GM18951 (cell line): Measurements from ENCODE around the gene CLEC11A.
"Not testable (repeated sequence)": the region's sequence is repeated elsewhere in the genome, so short reads cannot be mapped to it uniquely, and the experiment has no call there.

Experiments used
- POLR2A ChIP-seq: IDR thresholded peaks from 4 replicates; pipeline ENCODE4 v1.6.1; 2011; ENCODE audit warnings: mild to moderate bottlenecking; ENCODE audit not compliant: insufficient read length, insufficient read depth; ENCODE audit errors: extremely low read depth
- in situ Hi-C: fragments of 300-500 bp; cut with MboI; formaldehyde crosslinking; loops from one replicate; pipeline ENCODE4 v1.12.0; 2022; ENCODE audit warnings: low sequenced_read_pairs, mixed read lengths, inconsistent platforms; ENCODE audit not compliant: unreplicated experiment

The CLEC11A gene

DNA sequence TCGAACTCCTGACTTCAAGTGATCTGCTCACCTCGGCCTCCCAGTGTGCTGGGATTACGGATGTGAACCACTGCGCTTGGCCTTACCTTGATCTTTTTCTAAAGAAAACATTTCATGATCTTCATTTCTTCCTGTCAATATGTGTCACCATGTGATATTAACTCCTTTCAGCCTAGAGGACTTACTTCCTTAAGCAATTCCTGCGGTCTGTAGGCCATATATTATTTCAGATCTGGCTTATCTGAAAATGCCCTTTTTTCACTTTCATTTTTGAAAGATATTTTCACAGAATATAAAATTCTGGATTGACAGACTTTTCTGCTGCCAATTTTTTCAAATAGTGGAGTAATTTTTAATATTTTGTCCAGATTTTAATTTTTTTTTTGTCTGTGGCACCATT, 45.1 kb downstream of the CLEC11A start:
- in situ Hi-C loops, result no loop called here
- TF ChIP-seq POLR2A, result no peak

DNA sequence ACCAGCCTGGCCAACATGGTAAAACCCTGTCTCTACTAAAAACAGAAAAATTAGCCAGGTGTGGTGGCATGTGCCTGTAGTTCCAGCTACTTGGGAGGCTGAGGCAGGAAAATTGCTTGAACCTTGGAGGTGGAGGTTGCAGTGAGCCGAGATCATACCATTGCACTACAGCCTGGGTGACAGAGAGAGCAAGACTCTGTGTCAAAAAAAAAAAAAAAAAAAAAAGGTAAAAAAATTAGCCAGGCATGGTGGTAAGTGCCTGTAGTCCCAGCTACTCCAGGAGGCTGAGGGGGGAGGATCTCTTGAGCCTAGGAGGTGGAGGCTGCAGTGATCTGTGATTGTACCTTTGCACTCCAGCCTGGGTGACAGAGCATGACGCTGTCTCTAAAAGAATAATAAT, 47.0 kb downstream of the CLEC11A start, which contains the start of gene GPR32:
TSS of gene GPR32 (plus strand) at position 301 of the 400 bp plus-strand sequence. CDS start 137 bp downstream, outside the sequence.
- in situ Hi-C loops, result not testable (repeated sequence)

DNA sequence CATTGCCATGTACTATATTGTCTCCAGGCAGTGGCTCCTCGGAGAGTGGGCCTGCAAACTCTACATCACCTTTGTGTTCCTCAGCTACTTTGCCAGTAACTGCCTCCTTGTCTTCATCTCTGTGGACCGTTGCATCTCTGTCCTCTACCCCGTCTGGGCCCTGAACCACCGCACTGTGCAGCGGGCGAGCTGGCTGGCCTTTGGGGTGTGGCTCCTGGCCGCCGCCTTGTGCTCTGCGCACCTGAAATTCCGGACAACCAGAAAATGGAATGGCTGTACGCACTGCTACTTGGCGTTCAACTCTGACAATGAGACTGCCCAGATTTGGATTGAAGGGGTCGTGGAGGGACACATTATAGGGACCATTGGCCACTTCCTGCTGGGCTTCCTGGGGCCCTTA, 47.7 kb downstream of the CLEC11A start:
- TF ChIP-seq POLR2A, result no peak
- in situ Hi-C loops, result no loop called here

DNA sequence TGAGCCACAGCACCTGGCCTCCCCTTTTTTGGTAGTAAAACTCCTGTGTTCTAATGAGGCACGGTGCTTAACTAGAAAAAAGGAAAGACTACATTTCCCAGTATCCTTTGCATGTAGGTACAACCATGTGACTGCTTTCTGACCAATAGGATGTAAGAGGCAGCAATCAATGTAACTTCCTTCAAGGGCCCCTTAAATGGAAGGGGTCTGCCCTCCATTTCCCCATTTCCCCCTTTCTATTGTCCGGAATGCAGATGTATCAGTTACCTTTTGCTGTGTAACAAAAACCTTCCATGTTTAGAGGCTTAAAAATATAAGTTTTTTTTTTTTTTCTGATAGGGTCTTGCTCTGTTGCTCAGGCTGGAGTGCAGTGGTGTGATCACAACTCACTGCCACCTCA, 49.3 kb downstream of the CLEC11A start:
- TF ChIP-seq POLR2A, result no peak
- in situ Hi-C loops, result no loop called here

DNA sequence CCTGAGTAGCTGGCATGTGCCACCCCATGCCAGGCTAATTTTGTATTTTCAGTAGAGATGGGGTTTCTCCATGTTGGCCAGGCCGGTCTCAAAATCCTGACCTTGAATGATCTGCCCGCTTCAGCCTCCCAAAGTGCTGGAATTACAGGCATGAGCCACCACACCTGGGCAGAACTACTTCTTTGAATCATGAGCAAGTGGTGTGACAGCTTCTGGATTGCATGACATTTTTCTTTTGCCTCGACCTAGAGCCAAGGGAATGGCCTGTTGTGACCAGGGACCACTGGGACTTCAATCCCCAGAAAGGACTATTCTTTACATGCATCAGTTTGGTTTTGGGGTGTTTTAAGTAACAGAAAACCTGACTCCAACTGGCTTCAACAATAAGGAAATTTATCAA, 49.7 kb downstream of the CLEC11A start:
- in situ Hi-C loops, result not testable (repeated sequence)

DNA sequence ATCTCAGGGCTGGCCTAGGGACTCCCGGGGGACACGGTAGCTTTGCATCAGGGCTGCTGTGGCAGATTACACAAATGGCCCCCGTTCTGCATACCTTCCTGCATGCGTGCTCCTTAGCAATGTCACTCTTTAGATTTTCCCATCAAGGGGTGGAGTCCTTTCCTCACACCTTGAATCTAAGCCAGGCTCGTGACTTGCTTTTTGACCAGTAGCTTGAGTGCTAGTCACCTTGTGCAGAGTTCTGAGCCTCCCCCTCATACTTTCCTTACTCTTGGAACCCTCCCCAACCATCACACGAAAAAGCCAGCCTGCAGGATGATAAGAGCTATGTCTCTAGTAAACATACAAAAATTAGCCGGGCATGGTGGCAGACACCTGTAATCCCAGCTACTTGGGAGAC, 50.3 kb downstream of the CLEC11A start:
- in situ Hi-C loops, result not testable (repeated sequence)
